GM20000 (cell line): ENCODE results near the gene CTXN3.
"Not testable (repeated sequence)": the region's sequence is repeated elsewhere in the genome, so short reads cannot be mapped to it uniquely, and the experiment has no call there.

Experiments
- DNase-seq: peaks from one replicate; pipeline ENCODE4 v3.0.0; 2012; ENCODE audit warnings: low spot score
- TF ChIP-seq, protein P1 (sequence below): IDR thresholded peaks from 2 replicates; pipeline ENCODE4 v1.5.1; 2012; ENCODE audit warnings: mild to moderate bottlenecking, control low read depth; ENCODE audit errors: extremely low read depth, missing control alignments

The CTXN3 gene

GRCh38 chr5:127667926-127668325, 19.0 kb downstream of the CTXN3 start:
- TF ChIP-seq, protein P1, sequence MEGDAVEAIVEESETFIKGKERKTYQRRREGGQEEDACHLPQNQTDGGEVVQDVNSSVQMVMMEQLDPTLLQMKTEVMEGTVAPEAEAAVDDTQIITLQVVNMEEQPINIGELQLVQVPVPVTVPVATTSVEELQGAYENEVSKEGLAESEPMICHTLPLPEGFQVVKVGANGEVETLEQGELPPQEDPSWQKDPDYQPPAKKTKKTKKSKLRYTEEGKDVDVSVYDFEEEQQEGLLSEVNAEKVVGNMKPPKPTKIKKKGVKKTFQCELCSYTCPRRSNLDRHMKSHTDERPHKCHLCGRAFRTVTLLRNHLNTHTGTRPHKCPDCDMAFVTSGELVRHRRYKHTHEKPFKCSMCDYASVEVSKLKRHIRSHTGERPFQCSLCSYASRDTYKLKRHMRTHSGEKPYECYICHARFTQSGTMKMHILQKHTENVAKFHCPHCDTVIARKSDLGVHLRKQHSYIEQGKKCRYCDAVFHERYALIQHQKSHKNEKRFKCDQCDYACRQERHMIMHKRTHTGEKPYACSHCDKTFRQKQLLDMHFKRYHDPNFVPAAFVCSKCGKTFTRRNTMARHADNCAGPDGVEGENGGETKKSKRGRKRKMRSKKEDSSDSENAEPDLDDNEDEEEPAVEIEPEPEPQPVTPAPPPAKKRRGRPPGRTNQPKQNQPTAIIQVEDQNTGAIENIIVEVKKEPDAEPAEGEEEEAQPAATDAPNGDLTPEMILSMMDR = no peak
- no peak for DNase-seq

DNA sequence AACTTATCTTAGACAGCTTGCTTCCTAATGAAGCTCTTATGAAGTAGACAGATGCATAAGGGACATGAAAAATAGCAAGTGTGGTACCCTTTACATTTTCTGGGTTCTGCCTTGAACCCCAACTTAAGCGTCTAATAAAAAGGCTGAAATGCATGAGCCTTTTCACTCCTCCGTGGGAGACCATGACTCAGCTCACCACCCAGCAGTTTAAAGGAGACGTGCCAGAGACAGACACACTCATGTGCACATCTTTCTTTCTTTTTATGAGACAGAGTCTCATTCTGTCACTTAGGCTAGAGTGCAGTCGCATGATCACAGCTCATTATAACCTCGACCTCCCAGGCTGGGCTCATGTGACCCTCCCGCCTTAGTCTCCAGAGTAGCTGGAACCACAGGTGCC, 22.3 kb downstream of the CTXN3 start:
- DNase-seq = no peak
- TF ChIP-seq, protein P1 = no peak

DNA sequence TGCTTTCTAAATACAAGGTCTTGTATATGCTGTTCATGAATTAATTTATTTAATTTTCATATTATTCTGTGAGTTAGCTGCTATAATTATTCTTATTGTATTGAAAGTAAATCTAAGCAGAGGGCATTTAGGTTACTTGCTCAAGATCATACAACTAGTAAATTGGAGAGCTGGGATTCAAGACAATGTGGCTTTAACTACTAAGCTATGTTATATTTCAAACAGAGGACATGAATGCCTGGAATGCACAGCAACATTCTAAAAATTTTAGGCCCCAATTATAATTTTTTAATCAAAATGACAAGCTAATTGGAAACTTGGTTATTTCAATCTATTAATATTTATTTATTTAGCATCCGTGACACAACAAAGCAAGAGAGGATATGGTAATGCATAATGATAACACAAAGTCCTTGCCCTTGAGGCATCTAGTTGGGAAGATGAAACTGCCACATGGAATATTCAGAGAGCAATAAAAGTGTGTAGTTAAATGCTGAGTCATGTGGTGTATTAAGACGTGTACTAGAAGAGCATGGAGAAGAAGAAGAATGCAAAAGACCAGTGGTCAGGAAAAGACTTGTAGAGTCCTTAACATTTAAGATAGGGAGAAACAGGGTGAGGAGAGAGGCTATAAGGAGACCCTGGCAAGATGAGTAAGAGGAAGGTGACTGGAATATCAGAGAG, 24.4 kb downstream of the CTXN3 start:
- DNase-seq = no peak
- TF ChIP-seq, protein P1 = no peak

GRCh38 chr5:127676951-127677350, 28.1 kb downstream of the CTXN3 start:
- not testable (repeated sequence) for DNase-seq

DNA sequence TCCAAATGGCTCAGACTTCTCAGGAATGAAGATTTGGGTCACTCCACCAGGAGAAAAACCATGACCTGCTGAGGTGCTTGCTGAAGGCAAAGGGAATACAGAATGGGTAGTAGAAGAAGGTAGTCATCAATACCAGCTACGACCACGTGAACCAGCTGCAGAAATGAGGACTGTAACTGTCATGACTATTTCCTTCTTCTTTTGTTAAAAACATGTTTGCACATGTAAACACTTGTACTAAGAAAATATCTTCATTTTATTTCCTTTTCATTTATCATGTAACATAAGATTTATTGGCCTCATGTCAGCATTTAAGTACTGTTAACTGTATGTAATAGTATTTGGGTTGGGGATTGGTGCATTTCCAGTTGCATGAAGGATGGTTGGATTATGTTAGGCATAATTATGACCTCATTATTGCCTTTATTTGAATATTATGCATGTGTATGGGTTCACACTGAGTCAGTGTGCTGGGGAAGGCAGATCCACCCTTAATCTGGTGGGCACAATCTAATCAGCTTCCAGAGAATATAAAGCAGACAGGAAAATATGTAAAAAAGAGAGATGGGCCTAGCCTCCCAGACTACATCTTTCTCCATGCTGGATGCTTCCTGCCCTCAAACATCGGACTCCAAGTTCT, 30.9 kb downstream of the CTXN3 start:
- not testable (repeated sequence) for DNase-seq

- TF ChIP-seq, protein P1 = no peak
- DNase-seq = no peak
These were observed 31.7 kb downstream of the CTXN3 start for GRCh38 chr5:127680595-127680994.

GRCh38 chr5:127683008-127683407, 34.1 kb downstream of the CTXN3 start:
- DNase-seq = no peak
- TF ChIP-seq, protein P1 = no peak

- DNase-seq = no peak
- TF ChIP-seq, protein P1 = no peak
These were observed 36.0 kb downstream of the CTXN3 start for GRCh38 chr5:127684726-127685467.
